ENCODE measurements around the gene BCL7A. TPM values are rescaled to one million over a fixed set of nuclear protein-coding genes. Genes with fewer than 3 reads are reported as not detected.

Gene BCL7A
- total and polyA plus RNA-seq, 9 of the 15 experiments (the other 6 are each of a cell fraction or from before 2014, with no cell fraction given), result 0.25 to 21.9 (median 14.9) TPM

- TF ChIP-seq, protein P1, sequence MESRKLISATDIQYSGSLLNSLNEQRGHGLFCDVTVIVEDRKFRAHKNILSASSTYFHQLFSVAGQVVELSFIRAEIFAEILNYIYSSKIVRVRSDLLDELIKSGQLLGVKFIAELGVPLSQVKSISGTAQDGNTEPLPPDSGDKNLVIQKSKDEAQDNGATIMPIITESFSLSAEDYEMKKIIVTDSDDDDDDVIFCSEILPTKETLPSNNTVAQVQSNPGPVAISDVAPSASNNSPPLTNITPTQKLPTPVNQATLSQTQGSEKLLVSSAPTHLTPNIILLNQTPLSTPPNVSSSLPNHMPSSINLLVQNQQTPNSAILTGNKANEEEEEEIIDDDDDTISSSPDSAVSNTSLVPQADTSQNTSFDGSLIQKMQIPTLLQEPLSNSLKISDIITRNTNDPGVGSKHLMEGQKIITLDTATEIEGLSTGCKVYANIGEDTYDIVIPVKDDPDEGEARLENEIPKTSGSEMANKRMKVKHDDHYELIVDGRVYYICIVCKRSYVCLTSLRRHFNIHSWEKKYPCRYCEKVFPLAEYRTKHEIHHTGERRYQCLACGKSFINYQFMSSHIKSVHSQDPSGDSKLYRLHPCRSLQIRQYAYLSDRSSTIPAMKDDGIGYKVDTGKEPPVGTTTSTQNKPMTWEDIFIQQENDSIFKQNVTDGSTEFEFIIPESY (CRISPR knock-in tag; IDR thresholded peaks at IDR 0.05), result peak; percentile 55; the same call in 1 of the 2 replicates
- TF ChIP-seq DLX4 (CRISPR knock-in tag; IDR thresholded peaks at IDR 0.05), result no peak
- no peak for TF ChIP-seq TSC22D4 (tag; IDR thresholded peaks at IDR 0.05)
- TF ChIP-seq, protein P2, sequence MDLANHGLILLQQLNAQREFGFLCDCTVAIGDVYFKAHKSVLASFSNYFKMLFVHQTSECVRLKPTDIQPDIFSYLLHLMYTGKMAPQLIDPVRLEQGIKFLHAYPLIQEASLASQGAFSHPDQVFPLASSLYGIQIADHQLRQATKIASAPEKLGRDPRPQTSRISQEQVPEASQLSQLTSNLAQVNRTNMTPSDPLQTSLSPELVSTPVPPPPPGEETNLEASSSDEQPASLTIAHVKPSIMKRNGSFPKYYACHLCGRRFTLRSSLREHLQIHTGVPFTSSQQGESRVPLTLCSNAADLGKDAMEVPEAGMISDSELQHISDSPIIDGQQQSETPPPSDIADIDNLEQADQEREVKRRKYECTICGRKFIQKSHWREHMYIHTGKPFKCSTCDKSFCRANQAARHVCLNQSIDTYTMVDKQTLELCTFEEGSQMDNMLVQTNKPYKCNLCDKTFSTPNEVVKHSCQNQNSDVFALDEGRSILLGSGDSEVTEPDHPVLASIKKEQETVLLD (IDR thresholded peaks at IDR 0.05), result peak; percentile 53; the same call in 1 of the 2 replicates
- TF ChIP-seq HES1 (IDR thresholded peaks at IDR 0.05; ENCODE audit: low read depth), result peak; percentile 78
- peak in 1 of 2 experiments; percentile 87; a peak in 2 of 4 replicates for TF ChIP-seq HDAC1 (IDR thresholded peaks at IDR 0.05)
- no peak for TF ChIP-seq PTRF (tag; IDR thresholded peaks at IDR 0.05)
- TF ChIP-seq KHSRP (IDR thresholded peaks at IDR 0.05), result no peak
- no peak for TF ChIP-seq SRSF9 (IDR thresholded peaks at IDR 0.05; ENCODE audit: borderline replicate concordance, low read depth, low read length)
- peak; percentile 93 for TF ChIP-seq NFIC (IDR thresholded peaks at IDR 0.05)
- TF ChIP-seq, protein P3, sequence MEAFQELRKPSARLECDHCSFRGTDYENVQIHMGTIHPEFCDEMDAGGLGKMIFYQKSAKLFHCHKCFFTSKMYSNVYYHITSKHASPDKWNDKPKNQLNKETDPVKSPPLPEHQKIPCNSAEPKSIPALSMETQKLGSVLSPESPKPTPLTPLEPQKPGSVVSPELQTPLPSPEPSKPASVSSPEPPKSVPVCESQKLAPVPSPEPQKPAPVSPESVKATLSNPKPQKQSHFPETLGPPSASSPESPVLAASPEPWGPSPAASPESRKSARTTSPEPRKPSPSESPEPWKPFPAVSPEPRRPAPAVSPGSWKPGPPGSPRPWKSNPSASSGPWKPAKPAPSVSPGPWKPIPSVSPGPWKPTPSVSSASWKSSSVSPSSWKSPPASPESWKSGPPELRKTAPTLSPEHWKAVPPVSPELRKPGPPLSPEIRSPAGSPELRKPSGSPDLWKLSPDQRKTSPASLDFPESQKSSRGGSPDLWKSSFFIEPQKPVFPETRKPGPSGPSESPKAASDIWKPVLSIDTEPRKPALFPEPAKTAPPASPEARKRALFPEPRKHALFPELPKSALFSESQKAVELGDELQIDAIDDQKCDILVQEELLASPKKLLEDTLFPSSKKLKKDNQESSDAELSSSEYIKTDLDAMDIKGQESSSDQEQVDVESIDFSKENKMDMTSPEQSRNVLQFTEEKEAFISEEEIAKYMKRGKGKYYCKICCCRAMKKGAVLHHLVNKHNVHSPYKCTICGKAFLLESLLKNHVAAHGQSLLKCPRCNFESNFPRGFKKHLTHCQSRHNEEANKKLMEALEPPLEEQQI (IDR thresholded peaks at IDR 0.05), result peak; percentile 56; the same call in 1 of the 2 replicates
- no peak for TF ChIP-seq ZNF324 (CRISPR knock-in tag; IDR thresholded peaks at IDR 0.05)
- TF ChIP-seq NCOR1 (IDR thresholded peaks at IDR 0.05), result peak; percentile 97
- peak; percentile 97 for TF ChIP-seq SOX6 (IDR thresholded peaks at IDR 0.05)
- TF ChIP-seq DPF2 (IDR thresholded peaks at IDR 0.05), result peak; percentile 99
- TF ChIP-seq BDP1 (IDR thresholded peaks at IDR 0.05; ENCODE audit: insufficient read depth, insufficient read length), result no peak
- TF ChIP-seq, protein P4, sequence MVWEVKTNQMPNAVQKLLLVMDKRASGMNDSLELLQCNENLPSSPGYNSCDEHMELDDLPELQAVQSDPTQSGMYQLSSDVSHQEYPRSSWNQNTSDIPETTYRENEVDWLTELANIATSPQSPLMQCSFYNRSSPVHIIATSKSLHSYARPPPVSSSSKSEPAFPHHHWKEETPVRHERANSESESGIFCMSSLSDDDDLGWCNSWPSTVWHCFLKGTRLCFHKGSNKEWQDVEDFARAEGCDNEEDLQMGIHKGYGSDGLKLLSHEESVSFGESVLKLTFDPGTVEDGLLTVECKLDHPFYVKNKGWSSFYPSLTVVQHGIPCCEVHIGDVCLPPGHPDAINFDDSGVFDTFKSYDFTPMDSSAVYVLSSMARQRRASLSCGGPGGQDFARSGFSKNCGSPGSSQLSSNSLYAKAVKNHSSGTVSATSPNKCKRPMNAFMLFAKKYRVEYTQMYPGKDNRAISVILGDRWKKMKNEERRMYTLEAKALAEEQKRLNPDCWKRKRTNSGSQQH (CRISPR knock-in tag; IDR thresholded peaks at IDR 0.05), result peak; percentile 8; the same call in 1 of the 2 replicates
- peak; percentile 95 for TF ChIP-seq PML (IDR thresholded peaks at IDR 0.05; ENCODE audit: low read length)
- TF ChIP-seq ZNF41 (CRISPR knock-in tag; conservative IDR thresholded peaks at IDR 0.05), result no peak
- peak in 1 of 2 experiments; percentile 66; a peak in 1 of 4 replicates for TF ChIP-seq NONO (IDR thresholded peaks at IDR 0.05; ENCODE audit: low read depth in 2 of 2, low read length in 1 of 2)
- TF ChIP-seq CREM (IDR thresholded peaks at IDR 0.05; ENCODE audit: low read depth), result peak; percentile 81
Observed at GRCh38 chr12:122097927-122098756, 76.5 kb downstream of the BCL7A start (continued).
